ENCODE data around the gene GKN1. TPM values are rescaled to one million over a fixed set of nuclear protein-coding genes. Genes with fewer than 3 reads are reported as not detected.

GKN1 gene
- total RNA-seq, 2 experiments from 2014 or later, result not detected

DNA sequence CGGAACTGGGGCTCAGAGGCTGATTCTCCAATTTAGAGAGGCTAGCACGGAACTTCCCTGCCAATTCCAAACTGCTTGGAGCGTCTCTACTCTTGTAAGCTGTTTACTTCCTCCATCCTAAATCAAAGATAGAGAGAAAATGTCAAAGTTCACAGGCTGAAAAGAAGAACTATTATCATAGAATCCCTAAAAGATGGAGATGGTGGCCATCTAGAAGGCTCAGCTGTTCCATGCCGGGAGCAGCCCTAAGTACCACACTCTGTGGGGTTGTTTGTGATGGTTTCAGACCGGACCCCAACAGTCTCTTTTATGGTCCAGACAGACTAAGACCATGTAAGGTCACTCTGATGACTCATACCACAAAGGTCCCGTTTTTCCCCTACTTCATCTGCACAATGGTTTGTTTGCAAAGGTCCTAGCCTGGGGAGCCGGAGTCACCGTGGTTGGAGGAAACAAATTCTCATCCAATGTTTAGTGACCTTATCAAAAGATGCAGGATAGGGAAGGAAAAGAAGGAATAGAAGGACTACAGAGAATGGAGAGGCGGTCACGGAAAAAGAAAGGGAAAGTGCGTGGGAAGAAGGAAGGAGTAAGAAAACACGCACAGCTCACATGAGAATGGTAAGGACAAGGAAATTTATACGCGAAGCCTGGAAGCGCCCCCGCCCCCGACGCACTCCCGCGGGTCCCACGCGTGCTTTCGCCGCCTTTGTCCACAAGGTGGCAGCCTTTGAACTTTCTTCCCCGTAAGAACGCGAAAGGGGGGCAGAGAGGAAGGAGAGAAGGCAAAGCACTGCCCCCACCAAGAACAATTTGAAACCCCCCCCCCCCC is 38.1 kb downstream of the GKN1 start:
- Mint-ChIP-seq H3K36me3 (no peaks in the 10 kb centered on the region), H3K27ac (no peak overlapping the region), H3K4me3 (peak overlapping the region; percentile 61), H3K27me3 (peaks cover 42% of the 10 kb centered on the region), H3K9me3 (no peaks in the 10 kb centered on the region), H3K4me1 (ENCODE audit: low read depth) (peaks cover 14% of the 10 kb centered on the region)
- intact Hi-C loops (cut with micrococcal nuclease), result loop anchor here (1.0 to 5.0 kb wide), 2 partner anchors 69 to 295 kb away; no protein-coding TSS in a partner anchor
- ChIA-PET POLR2A (no interaction called here), CTCF (interaction anchor here (0.6 to 2.3 kb wide), 8 partner anchors 9 to 421 kb away, joined by 3 to 7 read pairs (median 4); no protein-coding TSS in a partner anchor)
- peak; percentile 44 for DNase-seq

DNA sequence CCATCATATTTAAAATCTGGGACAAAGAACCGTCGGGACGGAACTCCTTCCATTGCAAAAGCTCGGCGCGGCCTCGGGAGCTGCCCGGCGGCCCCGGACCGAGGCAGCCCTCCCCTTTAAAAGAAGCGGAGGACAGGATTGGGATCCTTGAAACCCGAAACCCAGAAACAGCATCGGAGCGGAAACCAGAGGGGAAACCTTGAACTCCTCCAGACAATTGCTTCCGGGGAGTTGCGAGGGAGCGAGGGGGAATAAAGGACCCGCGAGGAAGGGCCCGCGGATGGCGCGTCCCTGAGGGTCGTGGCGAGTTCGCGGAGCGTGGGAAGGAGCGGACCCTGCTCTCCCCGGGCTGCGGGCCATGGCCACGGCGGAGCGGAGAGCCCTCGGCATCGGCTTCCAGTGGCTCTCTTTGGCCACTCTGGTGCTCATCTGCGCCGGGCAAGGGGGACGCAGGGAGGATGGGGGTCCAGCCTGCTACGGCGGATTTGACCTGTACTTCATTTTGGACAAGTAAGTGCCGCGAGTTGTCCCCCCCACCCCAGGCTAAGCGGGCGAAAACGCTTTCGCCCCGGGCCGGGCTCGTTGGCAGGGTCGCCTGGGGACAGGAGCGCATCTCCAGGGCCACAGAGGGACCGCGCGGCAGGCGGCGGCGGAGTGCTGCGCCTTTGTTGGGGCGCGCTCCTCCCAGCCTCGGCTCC is 38.9 kb downstream of the GKN1 start, which contains the start of gene ANTXR1:
TSS of gene ANTXR1 (plus strand) at position 38 of the 698 bp plus-strand sequence. CDS start at position 359, 321 bp downstream.
- Mint-ChIP-seq H3K4me1 (ENCODE audit: low read depth) (peaks cover 14% of the 10 kb centered on the region), H3K27me3 (peaks cover 47% of the 10 kb centered on the region), H3K4me3 (peak within 1 kb of the TSS; percentile 61), H3K27ac (no peak within 1 kb of the TSS), H3K9me3 (no peaks in the 10 kb centered on the region), H3K36me3 (no peaks in the 10 kb centered on the region)
- POLR2A ChIA-PET, result no interaction called here
- DNase-seq, result peak; percentile 23
- CTCF ChIA-PET, result interaction anchor here (0.6 to 2.3 kb wide), 7 partner anchors 10 to 422 kb away, joined by 3 to 7 read pairs (median 3); no protein-coding TSS in a partner anchor
- intact Hi-C loops (cut with micrococcal nuclease), result loop anchor here (1.0 to 5.0 kb wide), 2 partner anchors 70 to 294 kb away; no protein-coding TSS in a partner anchor

- intact Hi-C loops (cut with micrococcal nuclease), result loop anchor here (1.0 to 5.0 kb wide), 3 partner anchors 40 to 293 kb away; no protein-coding TSS in a partner anchor
- POLR2A ChIA-PET, result no interaction called here
Observed at GRCh38 chr2:69013840-69014821, 39.7 kb downstream of the GKN1 start.

DNA sequence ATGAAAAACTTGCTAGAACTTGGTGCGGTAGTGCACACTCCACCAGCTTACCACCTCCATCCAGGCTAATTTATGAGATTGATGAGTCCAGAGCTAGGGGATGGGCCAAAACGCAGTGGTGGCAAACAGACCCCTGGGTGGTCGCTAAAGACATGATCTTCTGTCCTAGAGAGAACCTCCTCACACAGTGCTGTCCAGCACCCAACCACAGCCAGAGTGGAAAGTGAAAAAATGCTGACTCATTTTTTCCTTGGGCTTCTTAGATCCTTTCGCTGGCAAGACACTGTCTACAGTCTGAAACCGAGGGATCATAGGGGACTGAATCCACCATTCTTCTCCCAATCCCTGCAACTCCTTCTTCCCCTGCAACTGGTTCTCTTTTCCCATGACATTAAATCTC is 42.6 kb downstream of the GKN1 start:
- H3K9me3 Mint-ChIP-seq, result no peaks in the 10 kb centered on the region
- intact Hi-C loops (cut with micrococcal nuclease), result no loop called here
- CTCF ChIA-PET, result no interaction called here

More at GRCh38 chr2:69013840-69014821, 39.7 kb downstream of the GKN1 start:
- peak; percentile 40 for DNase-seq
- Mint-ChIP-seq H3K27ac (no peak overlapping the region), H3K36me3 (no peaks in the 10 kb centered on the region), H3K27me3 (peaks cover 51% of the 10 kb centered on the region), H3K4me1 (ENCODE audit: low read depth) (peaks cover 14% of the 10 kb centered on the region), H3K9me3 (no peaks in the 10 kb centered on the region), H3K4me3 (peak overlapping the region; percentile 61)
- CTCF ChIA-PET, result interaction anchor here (0.7 to 1.4 kb wide), 3 partner anchors 10 to 800 kb away, joined by 3 to 6 read pairs (median 4); no protein-coding TSS in a partner anchor

GRCh38 chr2:69017835-69018234 is 43.4 kb downstream of the GKN1 start:
- DNase-seq, result no peak
- Mint-ChIP-seq H3K4me3 (no peak overlapping the region), H3K36me3 (no peaks in the 10 kb centered on the region), H3K4me1 (ENCODE audit: low read depth) (peaks cover 8% of the 10 kb centered on the region), H3K27me3 (peaks cover 55% of the 10 kb centered on the region), H3K9me3 (no peaks in the 10 kb centered on the region), H3K27ac (no peak overlapping the region)
- intact Hi-C loops (cut with micrococcal nuclease), result no loop called here
- ChIA-PET POLR2A (no interaction called here), CTCF (no interaction called here)

More for the DNA sequence above, 42.6 kb downstream of the GKN1 start:
- Mint-ChIP-seq H3K27me3 (peaks cover 61% of the 10 kb centered on the region), H3K36me3 (no peaks in the 10 kb centered on the region), H3K4me3 (no peak overlapping the region), H3K4me1 (ENCODE audit: low read depth) (peaks cover 14% of the 10 kb centered on the region), H3K27ac (no peak overlapping the region)
- no peak for DNase-seq
- POLR2A ChIA-PET, result no interaction called here

DNA sequence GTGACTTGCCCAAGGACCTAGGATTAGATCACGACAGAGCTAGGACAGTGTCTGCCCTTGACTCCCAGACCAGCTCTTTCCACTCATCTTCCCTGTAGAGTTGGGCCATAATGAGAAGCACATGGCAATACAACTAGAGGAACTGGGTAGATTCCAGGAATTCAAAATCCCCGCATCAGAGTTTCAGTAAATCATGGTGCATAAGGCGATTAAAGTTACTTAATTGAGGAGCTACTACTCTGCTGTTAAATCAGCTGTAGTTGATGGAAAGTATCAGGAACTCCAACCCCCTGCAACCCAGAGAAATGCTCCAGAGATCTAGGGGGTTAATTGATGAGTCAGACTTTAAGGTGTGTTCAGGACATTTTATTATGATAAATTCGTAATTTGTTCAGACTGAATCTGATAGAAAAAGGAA is 44.3 kb downstream of the GKN1 start:
- no peaks in the 10 kb centered on the region for H3K36me3 Mint-ChIP-seq
- H3K4me1 Mint-ChIP-seq (ENCODE audit: low read depth), result peaks cover 7% of the 10 kb centered on the region
- POLR2A ChIA-PET, result no interaction called here
- intact Hi-C loops (cut with micrococcal nuclease), result no loop called here
- no peak for DNase-seq
- no peaks in the 10 kb centered on the region for H3K9me3 Mint-ChIP-seq
- CTCF ChIA-PET, result no interaction called here
- H3K27ac Mint-ChIP-seq, result no peak overlapping the region
- H3K27me3 Mint-ChIP-seq, result peaks cover 51% of the 10 kb centered on the region
- no peak overlapping the region for H3K4me3 Mint-ChIP-seq

DNA sequence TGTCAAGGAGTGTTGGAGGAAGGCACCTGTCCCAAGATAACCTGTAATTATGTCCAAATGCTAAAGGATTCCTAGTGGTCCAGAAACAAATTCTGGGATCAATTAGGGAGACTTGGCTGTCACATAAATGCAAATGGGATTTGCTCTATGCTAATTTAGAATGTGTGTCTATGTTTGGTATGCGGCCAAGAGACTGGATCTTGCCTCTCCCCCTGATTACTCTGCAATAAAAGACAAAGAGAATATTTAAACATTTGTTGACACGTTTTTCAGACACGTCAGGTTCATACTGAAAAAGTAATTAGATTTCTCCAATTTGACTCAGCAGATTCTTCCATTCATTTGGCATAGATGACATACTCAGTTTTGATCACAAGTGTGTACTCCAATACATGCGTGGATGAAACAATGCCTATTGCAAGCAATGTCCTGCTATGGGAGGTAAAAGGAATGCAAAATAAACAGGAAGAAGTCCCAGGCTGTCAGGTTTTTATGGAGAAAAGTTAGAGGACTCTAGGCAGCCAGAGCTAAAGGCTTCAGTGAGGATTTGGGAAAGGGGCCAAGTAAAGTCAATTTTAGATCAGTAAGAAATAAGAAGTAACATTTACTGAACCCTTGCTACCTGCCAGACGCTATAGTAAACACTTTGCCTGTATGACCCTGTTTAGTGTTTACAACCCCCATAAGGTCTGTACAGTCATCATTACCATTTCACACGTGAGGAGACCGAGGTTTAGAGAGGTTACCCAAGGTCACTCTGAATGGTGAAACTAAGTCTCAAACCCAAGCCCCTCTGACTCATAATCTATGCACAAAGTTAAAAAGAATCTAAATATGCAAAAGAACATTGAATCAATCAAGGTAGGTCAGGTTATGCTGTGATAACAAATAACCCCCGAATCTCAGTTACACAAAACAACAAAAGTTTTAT is 46.3 kb downstream of the GKN1 start:
- intact Hi-C loops (cut with micrococcal nuclease), result no loop called here

DNA sequence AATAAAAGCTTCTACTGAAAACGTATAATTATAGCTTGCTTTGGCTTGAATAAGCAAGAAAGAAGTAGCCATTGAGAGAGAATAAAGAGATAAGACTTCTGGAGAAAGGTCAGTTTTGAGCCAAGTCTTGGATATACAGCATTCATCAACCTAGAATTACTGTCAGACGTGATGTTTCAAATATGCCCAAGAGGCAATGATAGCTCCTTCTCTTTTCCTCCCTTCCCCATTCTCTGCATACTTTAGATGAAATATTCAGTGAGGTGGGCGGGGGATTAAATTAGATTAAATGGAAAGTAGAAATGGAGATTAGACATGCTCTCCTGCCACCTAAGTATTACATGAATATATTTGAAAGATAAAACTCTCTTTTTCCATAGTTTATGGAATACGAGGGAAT is 47.3 kb downstream of the GKN1 start:
- Mint-ChIP-seq H3K27ac (no peak overlapping the region), H3K4me3 (no peak overlapping the region), H3K9me3 (no peaks in the 10 kb centered on the region), H3K4me1 (ENCODE audit: low read depth) (no peaks in the 10 kb centered on the region), H3K27me3 (peaks cover 46% of the 10 kb centered on the region), H3K36me3 (no peaks in the 10 kb centered on the region)
- intact Hi-C loops (cut with micrococcal nuclease), result no loop called here
- POLR2A ChIA-PET, result interaction anchor here (0.6 kb wide), 1 partner anchor 248 kb away, joined by 4 read pairs; no protein-coding TSS in a partner anchor
- CTCF ChIA-PET, result interaction anchor here (1.7 kb wide), 1 partner anchor 78 kb away, joined by 4 read pairs; no protein-coding TSS in a partner anchor
- DNase-seq, result no peak

More for the DNA sequence above, 46.3 kb downstream of the GKN1 start:
- CTCF ChIA-PET, result no interaction called here
- no peak overlapping the region for H3K27ac Mint-ChIP-seq
- no peaks in the 10 kb centered on the region for H3K36me3 Mint-ChIP-seq
- no peak overlapping the region for H3K4me3 Mint-ChIP-seq
- H3K27me3 Mint-ChIP-seq, result peaks cover 37% of the 10 kb centered on the region
- no peaks in the 10 kb centered on the region for H3K9me3 Mint-ChIP-seq
- H3K4me1 Mint-ChIP-seq (ENCODE audit: low read depth), result no peaks in the 10 kb centered on the region
- POLR2A ChIA-PET, result no interaction called here
- DNase-seq, result no peak

DNA sequence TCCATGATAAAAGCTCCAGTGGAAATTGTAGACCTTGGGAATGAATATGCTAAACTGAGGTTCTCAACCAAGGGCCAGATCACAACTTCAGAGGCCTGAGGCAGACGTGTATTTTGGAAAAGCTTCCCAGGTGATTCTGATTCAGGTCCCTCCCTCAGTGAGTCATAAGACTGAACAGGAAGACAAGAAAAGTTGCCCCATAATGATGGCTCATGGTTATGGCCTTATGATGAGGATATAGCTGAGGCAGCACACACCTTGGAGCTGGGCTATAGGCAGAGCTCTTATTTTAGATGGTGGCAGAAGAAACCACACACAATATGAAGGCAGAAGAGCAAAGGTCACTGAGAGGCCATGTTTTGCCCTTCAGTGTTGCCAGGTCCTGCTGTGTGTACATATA is 48.1 kb downstream of the GKN1 start:
- no peaks in the 10 kb centered on the region for H3K36me3 Mint-ChIP-seq
- peaks cover 47% of the 10 kb centered on the region for H3K27me3 Mint-ChIP-seq
- POLR2A ChIA-PET, result no interaction called here
- no peak for DNase-seq
- CTCF ChIA-PET, result interaction anchor here (0.6 to 1.7 kb wide), 2 partner anchors 79 to 359 kb away, joined by 4 read pairs; no protein-coding TSS in a partner anchor
- intact Hi-C loops (cut with micrococcal nuclease), result no loop called here
- no peak overlapping the region for H3K4me3 Mint-ChIP-seq
- no peaks in the 10 kb centered on the region for H3K9me3 Mint-ChIP-seq
- no peak overlapping the region for H3K27ac Mint-ChIP-seq
- H3K4me1 Mint-ChIP-seq (ENCODE audit: low read depth), result no peaks in the 10 kb centered on the region

DNA sequence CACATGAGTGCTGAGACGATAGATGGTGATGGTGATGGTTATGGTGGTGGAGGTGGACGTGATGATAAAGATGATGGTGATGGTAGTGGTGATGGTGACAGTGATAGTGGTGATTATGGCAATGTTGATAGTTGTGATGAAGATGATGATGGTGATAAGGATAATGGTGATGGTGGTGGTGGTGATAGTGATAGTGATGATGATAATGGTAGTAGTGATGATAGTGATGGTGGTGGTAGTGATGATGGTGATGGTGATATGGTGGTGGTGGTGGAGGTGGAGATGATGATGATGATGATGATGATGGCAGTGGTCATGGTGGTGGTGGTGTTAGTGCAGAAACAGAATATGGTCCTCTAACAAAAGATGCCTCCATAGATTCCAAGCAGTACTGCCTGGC is 48.8 kb downstream of the GKN1 start:
- intact Hi-C loops (cut with micrococcal nuclease), result no loop called here
- no peaks in the 10 kb centered on the region for H3K36me3 Mint-ChIP-seq
- no peaks in the 10 kb centered on the region for H3K9me3 Mint-ChIP-seq
- H3K4me1 Mint-ChIP-seq (ENCODE audit: low read depth), result no peaks in the 10 kb centered on the region
- CTCF ChIA-PET, result interaction anchor here (1.8 kb wide), 1 partner anchor 80 kb away, joined by 5 read pairs; no protein-coding TSS in a partner anchor
- no peak overlapping the region for H3K4me3 Mint-ChIP-seq
- POLR2A ChIA-PET, result no interaction called here
- DNase-seq, result no peak
- no peak overlapping the region for H3K27ac Mint-ChIP-seq
- peaks cover 42% of the 10 kb centered on the region for H3K27me3 Mint-ChIP-seq

Measured in activated CD4-positive, alpha-beta memory T cell treated with anti-CD3 and anti-CD28 coated beads for 36 hours (primary cell).